Measurements from ENCODE around the gene NDUFB10.
"Not testable (repeated sequence)": the region's sequence is repeated elsewhere in the genome, so short reads cannot be mapped to it uniquely, and the experiment has no call there.

The NDUFB10 gene

DNA sequence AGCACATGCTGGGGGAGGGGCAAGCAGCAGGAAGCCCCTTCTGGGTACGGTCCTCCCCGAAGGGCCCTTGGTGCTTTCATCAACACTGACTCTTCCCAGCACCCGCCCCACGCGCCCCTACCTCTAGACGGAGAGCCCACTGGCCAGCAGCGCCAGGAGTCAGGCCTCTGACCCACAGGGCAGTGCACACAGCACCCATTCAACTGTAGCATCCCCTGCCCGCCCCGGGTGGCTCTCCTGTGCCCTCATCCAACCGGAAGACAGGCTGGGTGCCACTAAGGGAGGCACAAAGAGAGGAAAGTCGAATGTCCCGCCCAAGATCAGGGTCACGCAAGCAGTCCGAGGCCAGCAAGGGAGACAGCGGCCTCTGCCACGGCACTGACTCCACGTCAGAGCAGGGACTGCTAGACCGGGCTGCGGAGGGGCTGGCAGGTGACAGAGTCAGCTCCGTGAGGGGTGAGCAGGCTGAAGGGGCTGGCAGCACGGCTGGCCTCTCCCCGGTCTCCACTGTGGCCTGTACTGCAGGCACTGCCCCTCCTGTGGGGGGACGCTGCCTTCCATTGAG lies 26.2 kb upstream of the NDUFB10 start:
- TF ChIP-seq, protein P1, sequence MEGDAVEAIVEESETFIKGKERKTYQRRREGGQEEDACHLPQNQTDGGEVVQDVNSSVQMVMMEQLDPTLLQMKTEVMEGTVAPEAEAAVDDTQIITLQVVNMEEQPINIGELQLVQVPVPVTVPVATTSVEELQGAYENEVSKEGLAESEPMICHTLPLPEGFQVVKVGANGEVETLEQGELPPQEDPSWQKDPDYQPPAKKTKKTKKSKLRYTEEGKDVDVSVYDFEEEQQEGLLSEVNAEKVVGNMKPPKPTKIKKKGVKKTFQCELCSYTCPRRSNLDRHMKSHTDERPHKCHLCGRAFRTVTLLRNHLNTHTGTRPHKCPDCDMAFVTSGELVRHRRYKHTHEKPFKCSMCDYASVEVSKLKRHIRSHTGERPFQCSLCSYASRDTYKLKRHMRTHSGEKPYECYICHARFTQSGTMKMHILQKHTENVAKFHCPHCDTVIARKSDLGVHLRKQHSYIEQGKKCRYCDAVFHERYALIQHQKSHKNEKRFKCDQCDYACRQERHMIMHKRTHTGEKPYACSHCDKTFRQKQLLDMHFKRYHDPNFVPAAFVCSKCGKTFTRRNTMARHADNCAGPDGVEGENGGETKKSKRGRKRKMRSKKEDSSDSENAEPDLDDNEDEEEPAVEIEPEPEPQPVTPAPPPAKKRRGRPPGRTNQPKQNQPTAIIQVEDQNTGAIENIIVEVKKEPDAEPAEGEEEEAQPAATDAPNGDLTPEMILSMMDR (IDR thresholded peaks at IDR 0.05; ENCODE audit: low read depth, low read length, missing control alignments) = no peak
- in situ Hi-C loops (cut with HindIII; ENCODE audit: low sequenced_read_pairs) = no loop called here
- DNase-seq (ENCODE audit: low read depth) = no peak
- H3K4me3 ChIP-seq (ENCODE audit: low read depth, low read length) = no peak overlapping the region

DNA sequence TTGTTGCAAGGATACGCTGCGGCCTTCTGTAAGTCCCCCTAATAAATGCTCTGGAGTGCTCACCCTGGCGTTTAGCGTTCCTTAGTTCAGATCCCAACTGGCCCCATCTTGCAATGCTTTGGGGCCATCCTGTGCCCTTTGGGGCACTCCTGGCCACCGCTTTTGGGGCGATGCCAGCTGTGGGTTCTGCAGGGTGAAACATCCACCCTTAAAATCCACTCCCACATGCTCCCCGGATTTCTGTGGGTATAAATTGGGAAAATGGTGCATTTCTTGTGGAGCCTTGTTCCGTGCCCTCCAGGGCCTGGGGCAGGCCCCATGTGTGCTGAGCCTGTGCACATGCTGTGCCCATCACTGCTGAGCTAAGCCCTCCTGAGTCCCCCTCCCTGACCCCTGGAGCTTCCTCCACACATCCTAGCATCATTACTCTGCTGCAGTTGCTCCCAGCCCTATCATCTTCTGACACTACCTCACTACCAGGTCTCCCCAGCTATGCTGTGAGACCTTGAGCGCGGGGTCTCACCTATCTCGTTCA lies 22.3 kb upstream of the NDUFB10 start:
- DNase-seq (ENCODE audit: low read depth) = no peak

GRCh38 chr16:1938316-1938715 lies 21.0 kb upstream of the NDUFB10 start:
- in situ Hi-C loops (cut with HindIII; ENCODE audit: low sequenced_read_pairs) = no loop called here
- no peak for DNase-seq (ENCODE audit: low read depth)
- no peak overlapping the region for H3K4me3 ChIP-seq (ENCODE audit: low read depth, low read length)
- TF ChIP-seq, protein P1 (IDR thresholded peaks at IDR 0.05; ENCODE audit: low read depth, low read length, missing control alignments) = no peak

More for the DNA sequence above, 22.3 kb upstream of the NDUFB10 start:
- in situ Hi-C loops (cut with HindIII; ENCODE audit: low sequenced_read_pairs) = no loop called here
- no peak overlapping the region for H3K4me3 ChIP-seq (ENCODE audit: low read depth, low read length)
- TF ChIP-seq, protein P1 (IDR thresholded peaks at IDR 0.05; ENCODE audit: low read depth, low read length, missing control alignments) = no peak

DNA sequence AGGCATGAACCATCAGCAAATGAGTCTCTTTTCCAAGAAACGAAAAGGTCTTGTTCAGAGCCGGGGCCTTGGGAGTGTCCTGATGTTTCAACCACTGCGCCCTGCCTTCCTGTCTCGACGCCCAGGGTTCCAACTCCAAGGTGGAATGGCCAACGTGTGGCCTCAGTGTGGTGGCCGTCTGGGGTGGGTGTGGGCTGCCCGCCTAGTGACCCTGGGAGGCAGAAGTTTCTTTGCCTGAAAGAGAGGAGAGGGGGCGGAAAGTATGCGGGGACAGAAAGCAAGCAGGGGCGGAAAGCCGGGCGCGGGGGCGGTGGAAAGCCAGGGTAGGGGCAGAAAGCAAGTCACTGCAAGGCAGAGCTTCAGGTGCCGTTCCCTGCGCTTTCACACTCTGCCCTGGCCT lies 20.4 kb upstream of the NDUFB10 start:
- in situ Hi-C loops (cut with HindIII; ENCODE audit: low sequenced_read_pairs) = no loop called here

GRCh38 chr16:1939833-1940232 lies 19.5 kb upstream of the NDUFB10 start:
- H3K4me3 ChIP-seq (ENCODE audit: low read depth, low read length); DNase-seq (ENCODE audit: low read depth); in situ Hi-C loops (cut with HindIII; ENCODE audit: low sequenced_read_pairs): not testable (repeated sequence)

More for the DNA sequence above, 20.4 kb upstream of the NDUFB10 start:
- no peak overlapping the region for H3K4me3 ChIP-seq (ENCODE audit: low read depth, low read length)
- DNase-seq (ENCODE audit: low read depth) = no peak
- TF ChIP-seq, protein P1 (IDR thresholded peaks at IDR 0.05; ENCODE audit: low read depth, low read length, missing control alignments) = no peak

- TF ChIP-seq, protein P1 (IDR thresholded peaks at IDR 0.05; ENCODE audit: low read depth, low read length, missing control alignments) = no peak
- DNase-seq (ENCODE audit: low read depth) = no peak
- H3K4me3 ChIP-seq (ENCODE audit: low read depth, low read length) = peak overlapping the region; percentile 91
- in situ Hi-C loops (cut with HindIII; ENCODE audit: low sequenced_read_pairs) = no loop called here
Measured at GRCh38 chr16:1940273-1941161, 18.8 kb upstream of the NDUFB10 start.
